ENCODE data around the gene FERMT2. TPM values are rescaled to one million over a fixed set of nuclear protein-coding genes. Genes with fewer than 3 reads are reported as not detected.

FERMT2 gene
- polyA plus RNA-seq, 12 donors: 72.2 to 147 (median 105) TPM; not detected in 1

DNA sequence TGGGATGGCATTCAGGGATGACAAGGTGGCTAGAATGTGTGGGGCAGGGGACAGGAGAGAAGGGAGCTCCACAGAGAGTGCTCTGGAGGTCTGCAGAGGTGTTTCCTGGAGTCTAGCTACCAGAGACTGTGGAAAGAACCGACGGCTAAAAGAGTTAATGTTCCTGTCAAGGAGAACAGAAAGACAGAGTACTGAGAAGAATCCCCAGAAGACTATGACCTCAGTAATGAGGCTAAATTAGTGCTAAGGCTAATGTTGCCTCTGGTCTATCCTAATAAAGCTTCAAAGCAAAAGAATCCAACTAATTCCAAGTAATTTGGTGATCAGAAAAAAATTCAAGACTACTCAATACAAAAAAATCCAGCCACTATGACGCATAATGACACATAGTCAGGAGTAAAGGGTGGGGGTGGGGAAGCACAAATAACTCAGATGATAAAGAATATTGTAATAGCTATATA lies 44.7 kb downstream of the FERMT2 start:
- DNase-seq: no peak

GRCh38 chr14:52902971-52903619 lies 47.8 kb downstream of the FERMT2 start:
- no peak for DNase-seq

DNA sequence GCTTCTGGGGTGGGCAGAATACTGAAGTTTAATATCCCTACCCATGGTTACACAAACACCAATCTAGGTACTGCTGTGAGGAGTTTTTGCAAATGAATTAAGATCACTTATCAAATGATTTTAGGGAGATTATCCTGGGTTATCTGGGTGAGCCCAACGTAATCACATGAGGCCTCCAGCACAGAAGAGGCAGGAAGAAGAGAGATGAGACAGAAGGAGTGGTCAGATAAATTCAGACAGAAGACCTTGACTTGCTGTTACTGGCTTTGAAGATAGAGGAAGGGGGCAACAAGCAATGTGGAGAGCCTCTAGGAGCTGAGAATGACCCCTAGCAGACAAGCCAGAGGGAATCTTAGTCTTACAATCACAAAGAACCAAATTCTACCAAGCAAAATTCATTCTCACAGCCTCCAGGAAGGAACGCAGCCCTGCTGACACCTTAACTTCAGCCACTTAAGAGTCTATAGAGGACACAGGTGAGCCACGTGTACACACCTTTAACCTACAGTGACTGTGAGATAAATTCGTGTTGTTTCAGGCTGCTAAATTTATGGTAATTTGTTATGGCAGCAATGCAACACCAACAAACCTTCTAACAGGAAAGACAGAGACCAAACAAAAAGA lies 49.4 kb downstream of the FERMT2 start:
- no peak for DNase-seq

DNA sequence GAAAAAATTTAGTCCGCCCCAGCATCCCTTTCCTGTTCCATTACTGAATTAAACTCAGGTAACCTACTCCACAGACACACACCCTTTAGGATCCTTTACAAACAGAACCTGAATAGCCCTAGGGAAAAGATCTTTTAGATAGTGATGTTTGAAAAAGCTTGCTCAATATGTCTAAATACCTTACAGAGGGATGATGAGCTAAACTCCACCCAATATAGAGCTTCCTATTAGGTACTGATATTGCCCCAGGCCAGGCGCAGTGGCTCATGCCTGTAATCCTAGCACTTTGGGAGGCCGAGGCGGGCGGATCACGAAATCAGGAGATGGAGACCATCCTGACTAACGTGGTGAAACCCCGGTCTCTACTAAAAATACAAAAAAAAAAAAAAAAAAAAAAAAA lies 50.1 kb downstream of the FERMT2 start:
- DNase-seq: no peak

- no peak for DNase-seq
These were observed 52.4 kb downstream of the FERMT2 start for GRCh38 chr14:52898496-52898895.

DNA sequence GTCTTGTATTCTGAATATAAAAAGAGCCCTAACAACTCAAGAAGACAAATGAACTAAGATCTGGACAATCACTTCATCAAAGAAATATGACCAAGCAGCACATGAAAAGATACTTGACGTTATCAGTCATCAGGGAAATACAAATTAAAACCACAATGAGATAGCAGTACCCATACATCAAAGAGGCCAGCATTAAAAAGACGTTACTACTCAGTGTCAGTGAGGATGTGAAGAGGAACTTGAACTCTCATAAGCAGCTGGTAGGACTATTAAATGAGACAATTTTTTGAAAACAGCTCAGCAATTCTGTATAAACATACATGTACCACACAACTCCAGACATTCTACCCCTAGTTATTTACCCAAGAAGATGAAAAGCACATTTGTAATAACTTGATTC lies 55.9 kb downstream of the FERMT2 start:
- DNase-seq: no peak

DNA sequence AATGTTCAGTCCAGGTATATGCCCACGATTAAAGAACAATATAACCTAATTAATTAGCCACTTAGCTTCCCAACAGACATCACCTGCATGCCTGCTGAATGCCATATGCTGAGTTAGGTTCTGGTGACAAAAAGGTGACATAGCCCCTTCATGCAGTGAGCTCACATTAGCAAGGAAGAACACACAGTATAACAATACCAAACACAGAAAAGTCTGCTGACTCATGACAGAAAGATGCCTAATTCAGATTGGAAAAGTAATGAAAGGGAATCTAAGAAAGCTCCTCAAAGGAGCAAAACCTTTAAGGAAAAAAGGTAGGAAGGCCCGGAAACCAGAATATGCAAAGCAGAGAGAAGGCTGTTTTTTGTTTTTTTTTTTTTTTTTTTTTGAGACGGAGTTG lies 59.0 kb downstream of the FERMT2 start:
- no peak for DNase-seq

DNA sequence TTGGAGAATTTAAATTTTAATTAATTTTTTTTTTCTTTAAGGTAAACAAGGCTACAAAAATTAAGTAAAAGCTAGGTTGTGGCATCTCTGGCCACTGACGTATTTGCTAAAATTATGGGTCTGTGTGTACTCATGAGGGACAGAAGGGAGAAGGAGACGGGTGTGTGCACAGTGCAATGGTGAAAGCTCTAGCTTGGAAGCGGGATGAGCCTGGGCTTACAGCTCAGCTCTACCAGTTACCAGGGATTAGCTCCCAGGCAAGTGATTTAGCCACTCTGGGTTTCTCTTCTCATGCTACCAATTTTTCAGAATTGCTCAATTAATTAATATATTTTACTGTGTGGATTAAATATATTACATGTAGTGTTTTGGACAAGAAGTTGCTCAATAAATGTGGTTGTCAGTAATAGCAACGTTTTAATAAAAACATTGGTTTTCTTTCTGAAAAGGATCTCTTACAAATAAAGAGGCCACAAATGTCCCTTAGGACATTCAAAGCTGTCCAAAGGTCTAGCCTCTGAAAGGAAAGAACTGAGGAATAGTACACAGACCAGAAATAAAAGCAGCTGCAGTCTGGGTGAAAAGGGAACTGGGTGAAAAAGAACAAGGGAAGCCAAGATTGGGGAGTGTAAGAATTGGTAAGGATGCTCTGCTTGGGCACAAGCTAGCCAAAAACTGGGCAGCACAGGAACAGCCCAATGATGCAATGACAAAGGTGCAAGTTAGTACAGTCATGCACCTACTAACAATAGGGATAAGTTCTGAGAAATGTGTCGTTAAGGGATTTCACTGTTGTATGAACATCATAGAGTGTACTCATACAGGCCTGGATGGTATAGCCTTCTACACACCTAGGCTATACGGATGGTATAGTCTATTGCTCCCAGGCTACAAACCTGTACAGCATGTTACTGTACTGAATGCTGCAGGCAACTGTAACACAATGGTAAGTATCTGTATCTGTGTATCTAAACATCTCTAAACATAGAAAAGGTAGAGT lies 61.7 kb downstream of the FERMT2 start:
- DNase-seq: no peak

DNA sequence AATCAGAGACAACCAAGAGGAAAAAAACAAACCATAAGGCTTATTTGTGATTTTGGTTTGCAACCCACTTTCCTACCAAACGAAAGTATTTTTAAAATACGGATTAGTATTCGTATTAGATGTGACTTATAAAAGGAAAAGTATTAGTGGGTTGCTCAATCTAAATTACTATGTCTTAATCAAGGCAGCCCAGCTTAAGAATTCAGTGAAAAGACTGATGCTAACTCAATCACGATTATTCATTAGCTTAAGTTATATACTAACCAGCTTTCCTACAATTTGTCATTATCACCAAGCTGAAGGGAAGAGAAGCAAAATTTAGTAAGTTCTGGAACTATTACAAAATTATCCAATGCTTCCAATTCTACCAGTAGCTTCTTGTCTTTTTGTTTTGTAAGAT lies 62.7 kb downstream of the FERMT2 start:
- DNase-seq: no peak

DNA sequence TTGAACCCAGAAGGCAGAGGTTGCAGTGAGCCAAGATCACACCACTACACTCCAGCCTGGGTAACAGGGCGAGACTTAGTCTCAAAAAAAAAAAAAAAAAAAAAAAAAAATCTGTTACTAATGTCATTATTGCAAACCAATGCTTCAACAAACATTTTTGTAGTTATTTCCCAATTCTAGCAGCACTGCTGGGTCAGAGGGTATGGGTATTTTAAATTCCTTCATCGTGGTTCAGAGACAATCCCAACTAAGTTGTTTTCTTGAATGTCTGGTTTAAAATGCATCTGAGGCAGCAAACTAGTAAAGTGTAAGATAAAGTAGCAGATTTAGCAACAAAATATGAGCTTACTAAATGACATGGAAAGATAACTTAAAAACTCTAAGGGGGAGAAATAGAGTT lies 65.6 kb downstream of the FERMT2 start:
- no peak for DNase-seq

- no peak for DNase-seq
These were observed 67.2 kb downstream of the FERMT2 start for GRCh38 chr14:52883658-52884057.

DNA sequence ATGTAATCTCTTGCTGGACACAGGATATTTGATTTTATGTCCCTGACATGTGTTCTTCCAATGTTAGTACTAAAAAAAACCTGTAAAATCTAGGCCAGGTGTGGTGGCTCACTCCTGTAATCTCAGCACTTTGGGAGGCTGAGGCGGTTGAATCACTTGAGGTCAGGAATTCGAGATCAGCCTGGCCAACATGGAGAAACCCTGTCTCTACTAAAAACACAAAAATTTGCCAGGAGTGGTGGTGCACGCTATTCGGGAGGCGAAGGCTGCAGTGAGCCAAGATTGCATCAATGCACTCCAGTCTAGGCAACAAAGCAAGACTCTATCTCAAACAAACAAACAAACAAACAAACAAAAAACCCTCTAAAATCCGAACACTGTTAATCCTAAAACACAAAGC lies 68.0 kb downstream of the FERMT2 start:
- no peak for DNase-seq

DNA sequence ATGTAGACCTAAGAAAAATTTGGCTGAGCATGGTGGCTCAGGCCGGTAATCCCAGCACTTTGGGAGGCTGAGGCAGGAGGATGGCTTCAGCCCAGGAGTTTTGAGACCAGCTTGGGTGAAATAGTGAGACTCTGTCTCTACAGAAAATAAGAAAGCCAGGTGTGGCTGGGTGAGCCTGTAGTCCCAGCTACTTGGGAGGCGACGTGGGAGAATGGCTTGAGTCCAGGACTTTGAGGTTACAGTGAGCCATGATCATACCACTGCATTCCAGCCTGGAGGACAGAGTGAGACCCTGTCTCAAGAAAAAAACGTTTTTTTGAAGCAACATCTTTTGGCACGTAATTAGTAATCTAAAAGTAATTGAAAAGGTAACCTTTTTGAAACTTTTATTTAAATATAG lies 70.9 kb downstream of the FERMT2 start:
- no peak for DNase-seq

DNA sequence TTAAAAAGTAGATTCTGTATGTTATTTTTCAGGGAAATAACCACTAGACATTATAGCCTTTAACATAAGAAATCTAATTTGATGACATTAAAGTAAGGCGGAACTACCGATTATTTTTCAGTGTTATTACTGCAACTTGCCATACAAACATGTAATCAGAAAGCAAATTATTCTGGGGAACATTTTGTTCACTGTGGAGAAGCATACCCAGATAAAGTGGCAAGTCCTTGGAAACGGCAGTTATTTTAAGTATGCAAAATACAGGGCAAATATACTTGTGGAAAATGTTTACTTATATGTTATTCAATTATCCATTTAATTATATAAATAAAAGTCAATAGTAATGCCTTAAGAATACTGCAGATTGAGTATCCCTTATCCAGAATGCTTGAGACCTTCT lies 71.9 kb downstream of the FERMT2 start:
- DNase-seq: no peak

DNA sequence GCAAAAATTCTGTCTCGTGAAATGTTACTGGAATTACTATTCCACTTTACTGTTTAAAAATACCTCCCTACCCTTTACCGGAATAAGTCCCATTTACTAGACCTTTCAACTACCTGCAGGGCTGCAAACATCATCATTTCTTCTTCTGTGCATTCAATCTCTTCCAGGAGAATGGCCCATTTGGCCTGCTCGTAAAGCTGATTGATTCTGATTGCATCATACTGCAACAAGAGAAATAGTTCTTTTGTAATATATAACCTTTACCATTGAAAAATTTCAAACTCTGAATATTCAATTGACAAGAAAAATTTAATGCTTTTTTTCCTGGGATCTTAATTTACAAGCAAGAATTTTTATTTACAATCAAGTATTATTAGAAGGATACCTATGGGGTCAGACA lies 72.4 kb downstream of the FERMT2 start:
- DNase-seq: no peak

- no peak for DNase-seq
These were observed 73.2 kb downstream of the FERMT2 start for GRCh38 chr14:52877628-52878027.

- no peak for DNase-seq
These were observed 74.0 kb downstream of the FERMT2 start for GRCh38 chr14:52876806-52877205.

GRCh38 chr14:52876311-52876710 lies 74.5 kb downstream of the FERMT2 start:
- no peak for DNase-seq

DNA sequence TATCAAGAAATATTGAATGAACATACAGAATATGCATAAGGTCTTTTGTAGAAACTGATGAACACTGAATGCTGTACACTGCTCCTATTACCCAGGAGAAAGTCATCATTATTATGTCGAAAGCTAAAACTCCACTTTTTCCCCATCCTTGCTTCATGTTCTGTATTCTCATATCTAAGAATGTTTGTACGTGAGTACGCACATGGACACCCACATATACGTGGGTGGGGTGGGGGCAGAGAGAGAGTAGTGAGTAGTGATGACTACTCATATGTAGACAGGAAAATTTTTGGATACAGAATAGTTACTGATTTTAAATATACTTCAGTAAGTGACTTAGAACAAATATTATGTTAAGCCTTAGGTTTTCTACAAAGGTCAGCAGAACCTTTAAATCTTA lies 75.1 kb downstream of the FERMT2 start:
- no peak for DNase-seq

GRCh38 chr14:52874389-52874788 lies 76.5 kb downstream of the FERMT2 start:
- DNase-seq: no peak

GRCh38 chr14:52873694-52874093 lies 77.2 kb downstream of the FERMT2 start:
- no peak for DNase-seq

- DNase-seq: no peak
These were observed 77.8 kb downstream of the FERMT2 start for GRCh38 chr14:52873065-52873464.

DNA sequence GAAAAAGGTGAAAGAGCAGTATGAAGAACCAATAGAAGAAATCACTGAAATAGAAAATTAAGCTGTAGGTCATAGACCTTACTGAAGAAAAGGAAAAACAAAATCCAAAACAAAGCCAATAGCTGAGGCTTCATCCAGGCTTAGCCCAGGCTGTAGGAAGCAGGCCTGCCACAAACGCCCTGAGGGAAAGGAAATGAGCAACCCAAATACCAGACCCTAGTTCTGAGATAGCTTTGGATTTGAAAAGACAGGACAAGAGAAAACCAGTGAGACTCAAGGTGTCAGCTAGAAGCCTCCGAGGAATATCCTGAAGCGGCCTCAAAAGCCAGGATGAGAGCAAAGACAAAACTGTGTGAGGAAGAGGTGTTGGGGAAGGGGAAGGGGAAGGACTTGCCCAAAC lies 79.2 kb downstream of the FERMT2 start:
- no peak for DNase-seq
